GM12892 (cell line): ENCODE results near the gene MCL1.
"Not testable (repeated sequence)": the region's sequence is repeated elsewhere in the genome, so short reads cannot be mapped to it uniquely, and the experiment has no call there.

Experiments
- POLR2A ChIP-seq: IDR thresholded peaks from 2 replicates; pipeline ENCODE4 v1.6.1; 2011; ENCODE audit warnings: low read depth, low read length, control low read depth
- POLR2AphosphoS5 ChIP-seq: IDR thresholded peaks from 2 replicates; pipeline ENCODE4 v1.6.1; 2011; ENCODE audit warnings: low read depth, low read length, control low read depth

DNA sequence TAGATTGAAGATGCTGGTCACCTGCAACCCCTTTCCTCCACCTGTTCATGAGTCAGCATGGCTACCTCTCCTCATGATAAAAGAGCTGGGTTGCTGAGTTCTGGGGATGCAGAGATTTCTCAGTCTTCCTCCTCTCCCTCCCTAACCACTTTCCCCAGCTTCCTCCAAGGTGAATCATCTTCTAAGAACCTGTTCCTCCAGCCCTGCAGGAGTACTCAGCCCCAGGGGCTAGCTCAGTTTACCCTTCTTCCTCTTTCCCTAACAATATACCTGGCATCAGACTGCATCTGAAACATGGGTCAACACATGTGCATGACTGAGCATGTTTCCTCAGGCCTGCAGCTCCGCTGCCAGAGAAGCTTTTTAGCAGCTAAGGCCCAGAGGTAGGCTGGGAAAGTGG is 44.7 kb upstream of the MCL1 start:
- TF ChIP-seq POLR2AphosphoS5 = 0 out of 2 replicates have a peak, but pooled peaks have one; percentile 23
- not testable (repeated sequence) for TF ChIP-seq POLR2A
